Measurements from ENCODE around the gene SLC44A2. TPM values are rescaled to one million over a fixed set of nuclear protein-coding genes. Genes with fewer than 3 reads are reported as not detected.

The SLC44A2 gene
- total and polyA plus RNA-seq, 2 donors (not counting 1 experiment from before 2014, with no cell fraction given): 91.3 to 173 TPM

GRCh38 chr19:10642473-10643171 is 17.3 kb downstream of the SLC44A2 start:
- H3K9ac ChIP-seq (ENCODE audit: insufficient read depth, low read length): no peak overlapping the region
- H3K27ac ChIP-seq (ENCODE audit: insufficient read depth, low read length): no peak overlapping the region
- no peak for DNase-seq (ENCODE audit: low read depth in 2 of 2)
- no peak overlapping the region for H2AFZ ChIP-seq (ENCODE audit: low read length)
- no peaks in the 10 kb centered on the region for H3K27me3 ChIP-seq (ENCODE audit: control insufficient read depth, insufficient read depth, low read length)
- no peaks in the 10 kb centered on the region for H3K4me1 ChIP-seq (ENCODE audit: control insufficient read depth, extremely low read depth, insufficient read depth, low read length)
- no peak for TF ChIP-seq EZH2 (IDR thresholded peaks at IDR 0.05; ENCODE audit: low read length, missing control alignments)
- TF ChIP-seq CTCF (conservative IDR thresholded peaks at IDR 0.05 in 1 of 2, IDR thresholded peaks at IDR 0.05 in 1 of 2; ENCODE audit: low read depth in 1 of 2, low read length in 2 of 2): no peak
- no peak overlapping the region for H3K4me3 ChIP-seq (replicated peaks in 1 of 4; ENCODE audit: control extremely low read depth in 1 of 4, insufficient read depth in 1 of 4, low read depth in 3 of 4, low read length in 4 of 4)
- no peaks in the 10 kb centered on the region for H3K79me2 ChIP-seq (ENCODE audit: control insufficient read depth, insufficient read depth, low read length)
- H3K4me2 ChIP-seq (ENCODE audit: extremely low read depth, insufficient read depth, low read length): no peak overlapping the region
- H4K20me1 ChIP-seq (ENCODE audit: control insufficient read depth, extremely low read depth, insufficient read depth, low read length): no peaks in the 10 kb centered on the region
- peaks cover 17% of the 10 kb centered on the region for H3K36me3 ChIP-seq (ENCODE audit: control insufficient read depth, insufficient read depth, low read length)
- no peaks in the 10 kb centered on the region for H3K9me3 ChIP-seq (ENCODE audit: control insufficient read depth, insufficient read depth, low read depth, low read length)

- no peak overlapping the region for H3K4me2 ChIP-seq (ENCODE audit: extremely low read depth, insufficient read depth, low read length)
- DNase-seq (ENCODE audit: low read depth in 2 of 2): no peak
- peaks cover 12% of the 10 kb centered on the region for H3K36me3 ChIP-seq (ENCODE audit: control insufficient read depth, insufficient read depth, low read length)
Observed at GRCh38 chr19:10643172-10643967, 18.0 kb downstream of the SLC44A2 start.

More at GRCh38 chr19:10643172-10643967, 18.0 kb downstream of the SLC44A2 start:
- H3K4me3 ChIP-seq (replicated peaks in 1 of 4; ENCODE audit: control extremely low read depth in 1 of 4, insufficient read depth in 1 of 4, low read depth in 3 of 4, low read length in 4 of 4): no peak overlapping the region
- H3K9me3 ChIP-seq (ENCODE audit: control insufficient read depth, insufficient read depth, low read depth, low read length): no peaks in the 10 kb centered on the region
- no peak overlapping the region for H2AFZ ChIP-seq (ENCODE audit: low read length)
- H3K27me3 ChIP-seq (ENCODE audit: control insufficient read depth, insufficient read depth, low read length): no peaks in the 10 kb centered on the region
- H4K20me1 ChIP-seq (ENCODE audit: control insufficient read depth, extremely low read depth, insufficient read depth, low read length): no peaks in the 10 kb centered on the region
- no peak overlapping the region for H3K9ac ChIP-seq (ENCODE audit: insufficient read depth, low read length)
- no peaks in the 10 kb centered on the region for H3K4me1 ChIP-seq (ENCODE audit: control insufficient read depth, extremely low read depth, insufficient read depth, low read length)
- H3K27ac ChIP-seq (ENCODE audit: insufficient read depth, low read length): no peak overlapping the region
- H3K79me2 ChIP-seq (ENCODE audit: control insufficient read depth, insufficient read depth, low read length): no peaks in the 10 kb centered on the region
- TF ChIP-seq CTCF (conservative IDR thresholded peaks at IDR 0.05 in 1 of 2, IDR thresholded peaks at IDR 0.05 in 1 of 2; ENCODE audit: low read depth in 1 of 2, low read length in 2 of 2) (no peak), EZH2 (IDR thresholded peaks at IDR 0.05; ENCODE audit: low read length, missing control alignments) (no peak)

Measured in fibroblast of lung (primary cell).